A673 (cell line): ENCODE data around the gene LPIN3. TPM values are rescaled to one million over a fixed set of nuclear protein-coding genes. Genes with fewer than 3 reads are reported as not detected.

Experiments
- BruUV-seq: library from RNA; stranded (reverse); fragments of 400-500 nt; replicated peaks from 2 replicates; lab custom pipeline; 2021; lab: Mats Ljungman, UMichigan
- CTCF ChIA-PET: fragments of 300-600 bp; sonication (Branson Sonifier 250); formaldehyde crosslinking; loops from one replicate; lab custom pipeline; 2022; ENCODE audit warnings: antibody characterized with exemption; lab: Charles Lee
- POLR2A ChIA-PET: fragments of 300-600 bp; sonication (Branson Sonifier 250); formaldehyde crosslinking; loops from one replicate; lab custom pipeline; 2022; ENCODE audit warnings: antibody characterized with exemption; ENCODE audit not compliant: low non-redundant PET; lab: Charles Lee
- DNase-seq: peaks from one replicate; pipeline ENCODE4 v3.0.0-alpha.2; 2015; ENCODE audit warnings: low spot score
- H3K27ac ChIP-seq: fragments of 200-600 bp; sonication (generic); 2 replicates; pipeline ENCODE4 v1.5.1; 2016; ENCODE audit warnings: mixed run types, low read depth, mild to moderate bottlenecking, mixed read lengths, antibody characterized with exemption, low read length; ENCODE audit not compliant: poor library complexity, severe bottlenecking
- H3K27me3 ChIP-seq: fragments of 200-600 bp; sonication (generic); replicated peaks from 2 replicates; pipeline ENCODE4 v1.6.1; 2017; ENCODE audit warnings: mixed run types, low read depth, mild to moderate bottlenecking, mixed read lengths, antibody characterized with exemption, low read length; ENCODE audit not compliant: insufficient read depth, poor library complexity
- H3K36me3 ChIP-seq: fragments of 200-600 bp; sonication (generic); 2 replicates; pipeline ENCODE4 v1.6.1; 2016; ENCODE audit warnings: mixed run types, mild to moderate bottlenecking, mixed read lengths, antibody characterized with exemption, low read length; ENCODE audit not compliant: insufficient read depth, poor library complexity, severe bottlenecking
- H3K4me1 ChIP-seq: fragments of 200-600 bp; sonication (generic); 2 replicates; pipeline ENCODE4 v1.6.1; 2017; ENCODE audit warnings: mixed run types, mild to moderate bottlenecking, mixed read lengths, antibody characterized with exemption, low read length; ENCODE audit not compliant: insufficient read depth, poor library complexity, severe bottlenecking
- H3K4me3 ChIP-seq: fragments of 200-600 bp; sonication (generic); 2 replicates; pipeline ENCODE4 v1.5.1; 2016; ENCODE audit warnings: low read depth, mixed run types, mild to moderate bottlenecking, mixed read lengths, low read length; ENCODE audit not compliant: poor library complexity, severe bottlenecking
- H3K9me3 ChIP-seq: fragments of 200-600 bp; sonication (generic); 2 replicates; pipeline ENCODE4 v1.6.1; 2016; ENCODE audit warnings: mixed run types, low read depth, mild to moderate bottlenecking, mixed read lengths, antibody characterized with exemption, low read length; ENCODE audit not compliant: poor library complexity, severe bottlenecking
- EZH2 ChIP-seq: fragments of 200-600 bp; sonication (generic); IDR thresholded peaks from 2 replicates; pipeline ENCODE4 v1.6.1; 2017; ENCODE audit warnings: borderline replicate concordance, low read depth, mild to moderate bottlenecking, mixed read lengths, antibody characterized with exemption, low read length; ENCODE audit not compliant: poor library complexity, severe bottlenecking
- intact Hi-C: fragments of 100-400 bp; cut with micrococcal nuclease; formaldehyde crosslinking; loops from one replicate; pipeline ENCODE4 v1.10.0; 2022; ENCODE audit not compliant: unreplicated experiment
- total RNA-seq: library from RNA; stranded (reverse); gene quantifications from 2 replicates; pipeline ENCODE4 v1.2.3, GENCODE V29; 2021
- TF ChIP-seq, protein P1 (sequence below): fragments of 300-800, 200-600 bp; sonication (generic); conservative IDR thresholded peaks from 2 replicates; pipeline ENCODE4 v1.5.1; 2017; ENCODE audit warnings: low read depth, mild to moderate bottlenecking, antibody characterized with exemption, low read length, moderate library complexity, mixed read lengths

LPIN3 gene
- total RNA-seq, 1 experiment from 2014 or later, result 1.3 TPM

DNA sequence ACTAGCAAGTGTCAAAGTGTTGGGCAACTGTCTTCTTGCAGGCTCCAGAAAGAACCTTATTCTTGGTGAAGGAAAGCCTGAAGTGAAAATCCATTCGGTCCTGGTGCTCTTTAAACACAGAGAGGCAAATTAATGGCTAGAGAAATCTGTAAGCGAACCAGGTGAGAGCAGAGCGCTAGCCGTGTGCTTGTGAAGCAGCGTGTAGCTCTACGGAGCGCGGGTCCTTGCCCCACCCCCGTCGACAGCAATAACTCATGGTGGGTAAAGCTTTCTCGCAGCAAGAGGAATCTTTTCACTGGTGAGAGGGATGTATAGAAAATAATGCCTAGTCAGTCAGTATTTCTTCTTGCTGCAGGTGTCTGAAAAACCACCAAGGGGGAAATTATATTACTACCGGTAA lies 63.0 kb downstream of the LPIN3 start:
- DNase-seq, result no peak
- no peak overlapping the region for H3K4me3 ChIP-seq
- no peak overlapping the region for H3K27ac ChIP-seq
- peaks cover 29% of the 10 kb centered on the region for H3K36me3 ChIP-seq
- no peaks in the 10 kb centered on the region for H3K27me3 ChIP-seq
- no peaks in the 10 kb centered on the region for H3K4me1 ChIP-seq
- CTCF ChIA-PET, result no interaction called here
- no peak for TF ChIP-seq EZH2
- TF ChIP-seq, protein P1, sequence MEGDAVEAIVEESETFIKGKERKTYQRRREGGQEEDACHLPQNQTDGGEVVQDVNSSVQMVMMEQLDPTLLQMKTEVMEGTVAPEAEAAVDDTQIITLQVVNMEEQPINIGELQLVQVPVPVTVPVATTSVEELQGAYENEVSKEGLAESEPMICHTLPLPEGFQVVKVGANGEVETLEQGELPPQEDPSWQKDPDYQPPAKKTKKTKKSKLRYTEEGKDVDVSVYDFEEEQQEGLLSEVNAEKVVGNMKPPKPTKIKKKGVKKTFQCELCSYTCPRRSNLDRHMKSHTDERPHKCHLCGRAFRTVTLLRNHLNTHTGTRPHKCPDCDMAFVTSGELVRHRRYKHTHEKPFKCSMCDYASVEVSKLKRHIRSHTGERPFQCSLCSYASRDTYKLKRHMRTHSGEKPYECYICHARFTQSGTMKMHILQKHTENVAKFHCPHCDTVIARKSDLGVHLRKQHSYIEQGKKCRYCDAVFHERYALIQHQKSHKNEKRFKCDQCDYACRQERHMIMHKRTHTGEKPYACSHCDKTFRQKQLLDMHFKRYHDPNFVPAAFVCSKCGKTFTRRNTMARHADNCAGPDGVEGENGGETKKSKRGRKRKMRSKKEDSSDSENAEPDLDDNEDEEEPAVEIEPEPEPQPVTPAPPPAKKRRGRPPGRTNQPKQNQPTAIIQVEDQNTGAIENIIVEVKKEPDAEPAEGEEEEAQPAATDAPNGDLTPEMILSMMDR, result no peak
- H3K9me3 ChIP-seq, result no peaks in the 10 kb centered on the region
- BruUV-seq, result no TSS peak
- POLR2A ChIA-PET, result no interaction called here
- intact Hi-C loops, result no loop called here

DNA sequence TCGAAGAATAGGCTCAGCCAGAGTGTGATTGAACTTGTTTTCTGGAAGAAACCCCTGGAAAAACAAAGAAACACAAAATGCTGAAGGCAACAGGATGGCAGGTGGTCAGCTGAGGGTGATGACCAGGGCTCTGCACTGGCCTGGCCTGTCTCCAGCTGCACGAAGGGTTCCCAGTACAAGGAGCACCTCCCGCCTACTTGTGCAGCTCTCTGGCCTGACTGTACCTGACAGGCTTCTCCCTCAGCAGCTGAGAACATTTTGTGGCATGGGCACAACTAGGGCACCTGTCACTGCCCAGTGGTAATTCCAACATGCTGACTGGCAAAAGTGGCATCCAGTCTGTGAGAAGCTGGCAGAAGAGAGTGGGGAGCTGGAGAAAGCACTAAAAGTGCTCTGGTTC lies 64.8 kb downstream of the LPIN3 start:
- no peak overlapping the region for H3K27ac ChIP-seq
- no peaks in the 10 kb centered on the region for H3K27me3 ChIP-seq
- peaks cover 39% of the 10 kb centered on the region for H3K36me3 ChIP-seq
- H3K9me3 ChIP-seq, result no peaks in the 10 kb centered on the region
- no peaks in the 10 kb centered on the region for H3K4me1 ChIP-seq
- BruUV-seq, result no TSS peak
- TF ChIP-seq, protein P1, result no peak
- TF ChIP-seq EZH2, result no peak
- no peak overlapping the region for H3K4me3 ChIP-seq
- POLR2A ChIA-PET, result no interaction called here
- CTCF ChIA-PET, result no interaction called here
- intact Hi-C loops, result no loop called here
- DNase-seq, result no peak

DNA sequence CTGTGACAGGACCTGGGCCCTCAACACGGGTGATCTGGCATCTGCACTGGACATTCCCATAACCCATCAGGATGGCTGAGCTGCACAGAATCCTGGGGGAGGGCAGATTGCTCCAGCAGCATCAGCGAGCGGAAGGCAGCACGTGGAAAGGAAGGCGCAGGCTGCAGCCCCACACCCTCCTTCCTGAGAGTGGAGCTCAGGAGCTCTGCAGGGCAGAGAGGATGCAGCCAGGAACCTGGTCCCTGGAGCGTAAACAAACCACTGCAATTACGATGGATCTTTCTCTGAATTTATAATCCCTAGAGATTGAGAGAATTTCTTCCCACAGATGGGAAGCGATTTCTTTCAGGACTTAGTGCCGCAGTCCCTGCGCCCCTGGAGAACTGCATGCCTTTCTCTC lies 65.7 kb downstream of the LPIN3 start:
- no peaks in the 10 kb centered on the region for H3K4me1 ChIP-seq
- ChIA-PET POLR2A (no interaction called here), CTCF (no interaction called here)
- no peak for TF ChIP-seq EZH2
- TF ChIP-seq, protein P1, result no peak
- H3K36me3 ChIP-seq, result peaks cover 40% of the 10 kb centered on the region
- BruUV-seq, result no TSS peak
- DNase-seq, result no peak
- H3K27ac ChIP-seq, result no peak overlapping the region
- no peaks in the 10 kb centered on the region for H3K27me3 ChIP-seq
- intact Hi-C loops, result no loop called here
- no peaks in the 10 kb centered on the region for H3K9me3 ChIP-seq
- H3K4me3 ChIP-seq, result no peak overlapping the region
